ENCODE measurements around the gene PCDHGA5. TPM values are rescaled to one million over a fixed set of nuclear protein-coding genes. Genes with fewer than 3 reads are reported as not detected.
A peak's percentile ranks its signal among the peaks of the same experiment; 100 is the strongest.
"Not testable (repeated sequence)": the region's sequence is repeated elsewhere in the genome, so short reads cannot be mapped to it uniquely, and the experiment has no call there.

The PCDHGA5 gene
- total and polyA plus RNA-seq, 2 donors (not counting 1 experiment from before 2014, with no cell fraction given): 1.4 to 2.6 TPM

- Histone ChIP-seq H3K9me3 (ENCODE audit: control insufficient read depth, insufficient read depth, low read depth, low read length) (peaks cover 2% of the 10 kb centered on the region), H3K36me3 (ENCODE audit: control insufficient read depth, insufficient read depth, low read length) (no peaks in the 10 kb centered on the region), H3K4me2 (ENCODE audit: extremely low read depth, insufficient read depth, low read length) (no peak within 1 kb of the TSS), H3K4me3 (replicated peaks in 1 of 4; ENCODE audit: control extremely low read depth in 1 of 4, insufficient read depth in 1 of 4, low read depth in 3 of 4, low read length in 4 of 4) (peak within 1 kb of the TSS in 2 of 4 experiments; percentile 44 to 54), H4K20me1 (ENCODE audit: control insufficient read depth, extremely low read depth, insufficient read depth, low read length) (no peaks in the 10 kb centered on the region), H3K27ac (ENCODE audit: insufficient read depth, low read length) (no peak within 1 kb of the TSS), H3K9ac (ENCODE audit: insufficient read depth, low read length) (no peak within 1 kb of the TSS), H3K4me1 (ENCODE audit: control insufficient read depth, extremely low read depth, insufficient read depth, low read length) (no peaks in the 10 kb centered on the region), H2AFZ (ENCODE audit: low read length) (no peak within 1 kb of the TSS), H3K79me2 (ENCODE audit: control insufficient read depth, insufficient read depth, low read length) (no peaks in the 10 kb centered on the region), H3K27me3 (ENCODE audit: control insufficient read depth, insufficient read depth, low read length) (peaks cover 11% of the 10 kb centered on the region)
- TF ChIP-seq CTCF (conservative IDR thresholded peaks at IDR 0.05 in 1 of 2, IDR thresholded peaks at IDR 0.05 in 1 of 2; ENCODE audit: low read depth in 1 of 2, low read length in 2 of 2) (peak; percentile 38 to 54), EZH2 (IDR thresholded peaks at IDR 0.05; ENCODE audit: low read length, missing control alignments) (no peak)
- DNase-seq (ENCODE audit: low read depth in 2 of 2): peak; percentile 65 to 73
Measured at GRCh38 chr5:141343242-141343952, 20.6 kb upstream of the PCDHGA5 start, which contains the start of gene PCDHGA3. TSS of gene PCDHGA3 (plus strand) at chr5:141343829. CDS start at chr5:141344034, 205 bp downstream.

GRCh38 chr5:141343953-141344463, 20.0 kb upstream of the PCDHGA5 start:
- no peak for TF ChIP-seq EZH2 (IDR thresholded peaks at IDR 0.05; ENCODE audit: low read length, missing control alignments)
- no peak for TF ChIP-seq CTCF (conservative IDR thresholded peaks at IDR 0.05 in 1 of 2, IDR thresholded peaks at IDR 0.05 in 1 of 2; ENCODE audit: low read depth in 1 of 2, low read length in 2 of 2)
- no peak overlapping the region for H3K9ac ChIP-seq (ENCODE audit: insufficient read depth, low read length)
- no peak overlapping the region for H3K27ac ChIP-seq (ENCODE audit: insufficient read depth, low read length)
- H3K79me2 ChIP-seq (ENCODE audit: control insufficient read depth, insufficient read depth, low read length): no peaks in the 10 kb centered on the region
- H3K36me3 ChIP-seq (ENCODE audit: control insufficient read depth, insufficient read depth, low read length): no peaks in the 10 kb centered on the region
- no peak for DNase-seq (ENCODE audit: low read depth in 2 of 2)
- peaks cover 2% of the 10 kb centered on the region for H3K9me3 ChIP-seq (ENCODE audit: control insufficient read depth, insufficient read depth, low read depth, low read length)
- peak overlapping the region in 2 of 4 experiments; percentile 44 to 54 for H3K4me3 ChIP-seq (replicated peaks in 1 of 4; ENCODE audit: control extremely low read depth in 1 of 4, insufficient read depth in 1 of 4, low read depth in 3 of 4, low read length in 4 of 4)
- H4K20me1 ChIP-seq (ENCODE audit: control insufficient read depth, extremely low read depth, insufficient read depth, low read length): no peaks in the 10 kb centered on the region
- peaks cover 11% of the 10 kb centered on the region for H3K27me3 ChIP-seq (ENCODE audit: control insufficient read depth, insufficient read depth, low read length)
- no peaks in the 10 kb centered on the region for H3K4me1 ChIP-seq (ENCODE audit: control insufficient read depth, extremely low read depth, insufficient read depth, low read length)
- no peak overlapping the region for H2AFZ ChIP-seq (ENCODE audit: low read length)
- no peak overlapping the region for H3K4me2 ChIP-seq (ENCODE audit: extremely low read depth, insufficient read depth, low read length)

- H3K9me3 ChIP-seq (ENCODE audit: control insufficient read depth, insufficient read depth, low read depth, low read length): no peaks in the 10 kb centered on the region
- peaks cover 7% of the 10 kb centered on the region for H3K27me3 ChIP-seq (ENCODE audit: control insufficient read depth, insufficient read depth, low read length)
- no peak overlapping the region for H2AFZ ChIP-seq (ENCODE audit: low read length)
- no peaks in the 10 kb centered on the region for H3K36me3 ChIP-seq (ENCODE audit: control insufficient read depth, insufficient read depth, low read length)
- DNase-seq (ENCODE audit: low read depth in 2 of 2): no peak
- H3K27ac ChIP-seq (ENCODE audit: insufficient read depth, low read length): no peak overlapping the region
- H3K9ac ChIP-seq (ENCODE audit: insufficient read depth, low read length): no peak overlapping the region
- H3K4me3 ChIP-seq (replicated peaks in 1 of 4; ENCODE audit: control extremely low read depth in 1 of 4, insufficient read depth in 1 of 4, low read depth in 3 of 4, low read length in 4 of 4): no peak overlapping the region
- no peaks in the 10 kb centered on the region for H3K79me2 ChIP-seq (ENCODE audit: control insufficient read depth, insufficient read depth, low read length)
- H3K4me2 ChIP-seq (ENCODE audit: extremely low read depth, insufficient read depth, low read length): no peak overlapping the region
- TF ChIP-seq EZH2 (IDR thresholded peaks at IDR 0.05; ENCODE audit: low read length, missing control alignments) (no peak), CTCF (conservative IDR thresholded peaks at IDR 0.05 in 1 of 2, IDR thresholded peaks at IDR 0.05 in 1 of 2; ENCODE audit: low read depth in 1 of 2, low read length in 2 of 2) (no peak)
- H4K20me1 ChIP-seq (ENCODE audit: control insufficient read depth, extremely low read depth, insufficient read depth, low read length): no peaks in the 10 kb centered on the region
- H3K4me1 ChIP-seq (ENCODE audit: control insufficient read depth, extremely low read depth, insufficient read depth, low read length): no peaks in the 10 kb centered on the region
Measured at GRCh38 chr5:141345327-141345726, 18.6 kb upstream of the PCDHGA5 start.

- H3K4me2 ChIP-seq (ENCODE audit: extremely low read depth, insufficient read depth, low read length); H3K27ac ChIP-seq (ENCODE audit: insufficient read depth, low read length); H3K9me3 ChIP-seq (ENCODE audit: control insufficient read depth, insufficient read depth, low read depth, low read length); H3K9ac ChIP-seq (ENCODE audit: insufficient read depth, low read length); H3K4me1 ChIP-seq (ENCODE audit: control insufficient read depth, extremely low read depth, insufficient read depth, low read length); DNase-seq (ENCODE audit: low read depth in 2 of 2); H3K79me2 ChIP-seq (ENCODE audit: control insufficient read depth, insufficient read depth, low read length); H3K4me3 ChIP-seq (replicated peaks in 1 of 4; ENCODE audit: control extremely low read depth in 1 of 4, insufficient read depth in 1 of 4, low read depth in 3 of 4, low read length in 4 of 4); H3K36me3 ChIP-seq (ENCODE audit: control insufficient read depth, insufficient read depth, low read length); H2AFZ ChIP-seq (ENCODE audit: low read length); H4K20me1 ChIP-seq (ENCODE audit: control insufficient read depth, extremely low read depth, insufficient read depth, low read length): not testable (repeated sequence)
- peaks cover 10% of the 10 kb centered on the region for H3K27me3 ChIP-seq (ENCODE audit: control insufficient read depth, insufficient read depth, low read length)
Measured at GRCh38 chr5:141346017-141346416, 17.9 kb upstream of the PCDHGA5 start.
